ENCODE data around the gene LAMB1. TPM values are rescaled to one million over a fixed set of nuclear protein-coding genes. Genes with fewer than 3 reads are reported as not detected.

LAMB1 gene
- total RNA-seq, 1 donor from 2014 or later = not detected

DNA sequence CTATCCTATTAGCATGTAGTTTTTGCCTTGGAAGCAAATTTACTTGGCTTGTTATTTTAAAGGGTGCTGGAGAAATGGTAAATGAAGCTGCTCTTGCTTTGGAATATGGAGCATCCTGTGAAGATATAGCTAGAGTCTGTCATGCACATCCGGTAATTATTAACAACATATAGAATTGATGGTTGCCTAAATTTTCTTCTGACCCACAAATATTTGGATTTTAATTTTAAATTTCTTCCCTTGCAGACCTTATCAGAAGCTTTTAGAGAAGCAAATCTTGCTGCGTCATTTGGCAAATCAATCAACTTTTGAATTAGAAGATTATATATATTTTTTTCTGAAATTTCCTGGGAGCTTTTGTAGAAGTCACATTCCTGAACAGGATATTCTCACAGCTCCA lies 84.0 kb downstream of the LAMB1 start:
- Mint-ChIP-seq H3K36me3 (ENCODE audit: low read depth) (peaks cover 83% of the 10 kb centered on the region), H3K4me3 (no peak overlapping the region), H3K9me3 (no peaks in the 10 kb centered on the region), H3K27ac (no peak overlapping the region), H3K4me1 (peaks cover 9% of the 10 kb centered on the region), H3K27me3 (no peaks in the 10 kb centered on the region)
- ChIA-PET POLR2A (no interaction called here), CTCF (no interaction called here)
- intact Hi-C loops (cut with micrococcal nuclease) = no loop called here
- ATAC-seq (ENCODE audit: low read depth) = no peak
- DNase-seq = no peak
- TF ChIP-seq, protein P1, sequence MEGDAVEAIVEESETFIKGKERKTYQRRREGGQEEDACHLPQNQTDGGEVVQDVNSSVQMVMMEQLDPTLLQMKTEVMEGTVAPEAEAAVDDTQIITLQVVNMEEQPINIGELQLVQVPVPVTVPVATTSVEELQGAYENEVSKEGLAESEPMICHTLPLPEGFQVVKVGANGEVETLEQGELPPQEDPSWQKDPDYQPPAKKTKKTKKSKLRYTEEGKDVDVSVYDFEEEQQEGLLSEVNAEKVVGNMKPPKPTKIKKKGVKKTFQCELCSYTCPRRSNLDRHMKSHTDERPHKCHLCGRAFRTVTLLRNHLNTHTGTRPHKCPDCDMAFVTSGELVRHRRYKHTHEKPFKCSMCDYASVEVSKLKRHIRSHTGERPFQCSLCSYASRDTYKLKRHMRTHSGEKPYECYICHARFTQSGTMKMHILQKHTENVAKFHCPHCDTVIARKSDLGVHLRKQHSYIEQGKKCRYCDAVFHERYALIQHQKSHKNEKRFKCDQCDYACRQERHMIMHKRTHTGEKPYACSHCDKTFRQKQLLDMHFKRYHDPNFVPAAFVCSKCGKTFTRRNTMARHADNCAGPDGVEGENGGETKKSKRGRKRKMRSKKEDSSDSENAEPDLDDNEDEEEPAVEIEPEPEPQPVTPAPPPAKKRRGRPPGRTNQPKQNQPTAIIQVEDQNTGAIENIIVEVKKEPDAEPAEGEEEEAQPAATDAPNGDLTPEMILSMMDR (IDR thresholded peaks at IDR 0.05) = no peak

DNA sequence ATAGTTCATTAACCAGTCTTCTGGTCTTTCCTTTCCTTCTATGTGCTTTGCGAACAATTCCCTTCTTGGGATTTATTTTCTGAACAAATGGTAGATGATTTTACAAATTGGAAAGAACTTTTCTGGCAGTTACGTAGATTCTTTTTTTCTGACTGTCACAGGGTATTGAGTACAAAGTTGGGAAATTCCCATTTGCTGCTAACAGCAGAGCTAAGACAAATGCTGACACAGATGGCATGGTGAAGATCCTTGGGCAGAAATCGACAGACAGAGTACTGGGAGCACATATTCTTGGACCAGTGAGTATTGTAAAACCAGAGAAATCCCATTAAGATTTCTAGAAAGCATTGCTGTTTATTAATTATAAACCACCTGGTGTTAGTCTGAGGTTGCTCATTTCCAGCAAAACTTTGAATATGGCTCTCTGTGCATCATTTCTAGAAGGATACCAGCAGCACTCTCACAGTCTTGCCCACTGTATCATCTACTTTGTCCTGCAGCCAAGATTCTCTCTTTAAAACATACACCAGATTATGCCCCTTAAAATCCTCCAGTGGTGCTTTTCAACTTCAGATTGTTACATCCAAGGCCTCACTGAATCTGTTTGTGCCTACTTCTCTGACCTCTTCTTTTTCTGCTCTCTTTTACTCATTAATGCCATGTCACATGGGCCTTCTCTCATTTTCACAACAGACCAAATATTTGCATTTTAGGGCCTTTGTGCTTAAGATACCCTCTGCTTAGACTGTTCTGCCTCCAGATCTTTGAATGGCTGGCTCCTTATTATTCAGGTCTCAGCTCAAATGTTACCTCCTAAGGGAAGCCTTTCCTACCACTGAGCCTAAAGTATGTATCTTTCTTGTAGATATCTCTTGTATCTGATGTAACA lies 85.0 kb downstream of the LAMB1 start:
- H3K27ac Mint-ChIP-seq = no peak overlapping the region
- POLR2A ChIA-PET = no interaction called here
- peaks cover 87% of the 10 kb centered on the region for H3K36me3 Mint-ChIP-seq (ENCODE audit: low read depth)

DNA sequence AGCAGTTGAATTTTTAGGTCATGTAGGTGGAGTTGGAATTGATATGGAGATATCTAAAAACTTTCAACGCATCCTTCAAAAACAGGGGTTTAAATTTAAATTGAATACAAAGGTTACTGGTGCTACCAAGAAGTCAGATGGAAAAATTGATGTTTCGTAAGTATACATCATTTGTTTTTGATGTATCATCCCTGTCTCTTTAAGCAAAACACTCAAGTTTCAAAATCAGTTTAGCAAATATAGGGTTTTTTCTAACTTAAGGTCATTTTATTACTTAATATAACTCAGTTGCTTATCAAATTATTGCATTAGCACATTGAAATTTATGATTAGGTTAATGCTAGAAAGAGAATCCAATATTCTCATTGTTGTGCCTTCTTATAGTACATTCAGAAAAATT lies 87.4 kb downstream of the LAMB1 start:
- ChIA-PET POLR2A (no interaction called here), CTCF (no interaction called here)
- no peak for ATAC-seq (ENCODE audit: low read depth)
- Mint-ChIP-seq H3K27me3 (no peaks in the 10 kb centered on the region), H3K27ac (no peak overlapping the region), H3K36me3 (ENCODE audit: low read depth) (peaks cover 86% of the 10 kb centered on the region), H3K4me3 (no peak overlapping the region), H3K4me1 (peaks cover 9% of the 10 kb centered on the region), H3K9me3 (peaks cover 4% of the 10 kb centered on the region)
- no peak for DNase-seq
- TF ChIP-seq, protein P1 (IDR thresholded peaks at IDR 0.05) = no peak
- intact Hi-C loops (cut with micrococcal nuclease) = no loop called here

More for the DNA sequence above, 85.0 kb downstream of the LAMB1 start:
- Mint-ChIP-seq H3K4me1 (peaks cover 15% of the 10 kb centered on the region), H3K27me3 (no peaks in the 10 kb centered on the region), H3K9me3 (no peaks in the 10 kb centered on the region), H3K4me3 (no peak overlapping the region)
- intact Hi-C loops (cut with micrococcal nuclease) = no loop called here
- ATAC-seq (ENCODE audit: low read depth) = no peak
- CTCF ChIA-PET = no interaction called here
- TF ChIP-seq, protein P1 (IDR thresholded peaks at IDR 0.05) = no peak
- no peak for DNase-seq

DNA sequence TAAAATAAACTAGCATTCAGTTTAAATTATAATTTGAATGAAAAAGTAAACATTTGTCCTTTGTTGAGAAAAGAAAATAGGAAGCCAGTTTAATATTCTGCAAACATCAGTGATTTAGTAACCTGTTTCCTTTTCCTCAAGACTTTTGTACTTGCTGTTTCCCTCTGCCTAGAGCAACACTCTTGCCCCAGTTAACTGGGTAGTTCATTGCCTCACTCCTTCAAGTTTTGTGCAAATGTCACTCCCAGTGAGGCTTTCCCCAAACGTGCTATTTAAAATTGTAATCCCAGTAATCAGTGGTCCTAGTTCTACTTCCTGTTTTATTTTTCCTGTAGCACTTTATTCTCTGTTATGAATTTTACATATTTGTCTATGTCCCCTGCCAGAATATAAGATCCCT lies 88.1 kb downstream of the LAMB1 start:
- Mint-ChIP-seq H3K27ac (no peak overlapping the region), H3K27me3 (no peaks in the 10 kb centered on the region), H3K36me3 (ENCODE audit: low read depth) (peaks cover 85% of the 10 kb centered on the region), H3K9me3 (peaks cover 4% of the 10 kb centered on the region), H3K4me3 (no peak overlapping the region), H3K4me1 (peaks cover 6% of the 10 kb centered on the region)
- ChIA-PET POLR2A (no interaction called here), CTCF (no interaction called here)
- no peak for DNase-seq
- intact Hi-C loops (cut with micrococcal nuclease) = no loop called here
- TF ChIP-seq, protein P1 (IDR thresholded peaks at IDR 0.05) = no peak
- no peak for ATAC-seq (ENCODE audit: low read depth)

DNA sequence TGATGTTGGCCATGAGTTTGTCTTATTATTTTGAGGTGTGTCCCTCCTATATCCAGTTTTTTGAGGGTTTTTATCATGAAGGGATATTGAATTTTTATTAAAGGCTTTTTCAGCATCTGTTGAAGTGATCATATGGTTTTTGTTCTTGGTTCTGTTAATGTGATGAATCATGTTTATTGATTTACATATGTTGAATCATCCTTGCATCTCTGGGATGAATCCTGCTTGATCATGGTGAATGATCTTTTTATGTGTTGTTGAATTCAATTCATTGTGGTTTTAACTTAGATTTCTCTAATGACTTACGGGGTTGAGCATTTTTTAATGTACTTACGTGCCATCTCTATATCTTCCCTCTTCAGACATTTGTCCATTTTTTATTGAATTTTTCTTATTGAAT lies 89.1 kb downstream of the LAMB1 start:
- peaks cover 87% of the 10 kb centered on the region for H3K36me3 Mint-ChIP-seq (ENCODE audit: low read depth)
- no peak overlapping the region for H3K27ac Mint-ChIP-seq
- no peak overlapping the region for H3K4me3 Mint-ChIP-seq
- CTCF ChIA-PET = no interaction called here
- intact Hi-C loops (cut with micrococcal nuclease) = no loop called here
- H3K4me1 Mint-ChIP-seq = peaks cover 6% of the 10 kb centered on the region
- peaks cover 4% of the 10 kb centered on the region for H3K9me3 Mint-ChIP-seq
- ATAC-seq (ENCODE audit: low read depth) (no peak), DNase-seq (no peak)
- TF ChIP-seq, protein P1 (IDR thresholded peaks at IDR 0.05) = no peak
- no peaks in the 10 kb centered on the region for H3K27me3 Mint-ChIP-seq
- POLR2A ChIA-PET = no interaction called here
